Stimulated activated CD8-positive, alpha-beta memory T cell treated with anti-CD3 and anti-CD28 coated beads, Interleukin-7, amount 100 ng/mL, for 4 hours (primary cell): ENCODE results near the gene NOX3.
"Not testable (repeated sequence)": the region's sequence is repeated elsewhere in the genome, so short reads cannot be mapped to it uniquely, and the experiment has no call there.

ENCODE experiments used
- DNase-seq, 2 donors: peaks; one replicate each; pipeline ENCODE4 v3.0.0-alpha.2; 2020; ENCODE audit warnings: low read depth in 2 of 2

The NOX3 gene, protein sequence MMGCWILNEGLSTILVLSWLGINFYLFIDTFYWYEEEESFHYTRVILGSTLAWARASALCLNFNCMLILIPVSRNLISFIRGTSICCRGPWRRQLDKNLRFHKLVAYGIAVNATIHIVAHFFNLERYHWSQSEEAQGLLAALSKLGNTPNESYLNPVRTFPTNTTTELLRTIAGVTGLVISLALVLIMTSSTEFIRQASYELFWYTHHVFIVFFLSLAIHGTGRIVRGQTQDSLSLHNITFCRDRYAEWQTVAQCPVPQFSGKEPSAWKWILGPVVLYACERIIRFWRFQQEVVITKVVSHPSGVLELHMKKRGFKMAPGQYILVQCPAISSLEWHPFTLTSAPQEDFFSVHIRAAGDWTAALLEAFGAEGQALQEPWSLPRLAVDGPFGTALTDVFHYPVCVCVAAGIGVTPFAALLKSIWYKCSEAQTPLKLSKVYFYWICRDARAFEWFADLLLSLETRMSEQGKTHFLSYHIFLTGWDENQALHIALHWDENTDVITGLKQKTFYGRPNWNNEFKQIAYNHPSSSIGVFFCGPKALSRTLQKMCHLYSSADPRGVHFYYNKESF

DNA sequence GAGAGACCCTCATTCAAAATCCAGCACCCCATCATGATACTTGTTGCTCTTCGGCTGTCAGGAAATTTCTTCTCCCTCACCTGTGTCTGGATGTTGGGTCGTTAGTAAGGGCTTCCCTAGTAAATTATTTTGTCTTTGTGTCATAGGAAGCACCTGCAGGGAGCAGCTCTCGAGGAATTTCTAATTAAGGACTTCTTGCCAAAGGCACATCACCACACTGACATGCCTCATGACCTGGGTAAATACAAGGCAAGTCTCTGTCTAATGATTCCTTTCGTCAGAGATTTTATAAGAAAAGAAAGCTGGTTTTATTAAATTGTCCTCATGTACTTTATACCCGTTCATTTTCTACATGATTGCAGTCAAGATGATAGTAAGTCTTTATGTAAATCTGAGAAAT lies at the start of gene NOX3:
Gene NOX3 (minus strand): TSS at position 74 of the 400 bp plus-strand sequence. CDS start 39 bp downstream, at position 35.
- no peak for DNase-seq

DNA sequence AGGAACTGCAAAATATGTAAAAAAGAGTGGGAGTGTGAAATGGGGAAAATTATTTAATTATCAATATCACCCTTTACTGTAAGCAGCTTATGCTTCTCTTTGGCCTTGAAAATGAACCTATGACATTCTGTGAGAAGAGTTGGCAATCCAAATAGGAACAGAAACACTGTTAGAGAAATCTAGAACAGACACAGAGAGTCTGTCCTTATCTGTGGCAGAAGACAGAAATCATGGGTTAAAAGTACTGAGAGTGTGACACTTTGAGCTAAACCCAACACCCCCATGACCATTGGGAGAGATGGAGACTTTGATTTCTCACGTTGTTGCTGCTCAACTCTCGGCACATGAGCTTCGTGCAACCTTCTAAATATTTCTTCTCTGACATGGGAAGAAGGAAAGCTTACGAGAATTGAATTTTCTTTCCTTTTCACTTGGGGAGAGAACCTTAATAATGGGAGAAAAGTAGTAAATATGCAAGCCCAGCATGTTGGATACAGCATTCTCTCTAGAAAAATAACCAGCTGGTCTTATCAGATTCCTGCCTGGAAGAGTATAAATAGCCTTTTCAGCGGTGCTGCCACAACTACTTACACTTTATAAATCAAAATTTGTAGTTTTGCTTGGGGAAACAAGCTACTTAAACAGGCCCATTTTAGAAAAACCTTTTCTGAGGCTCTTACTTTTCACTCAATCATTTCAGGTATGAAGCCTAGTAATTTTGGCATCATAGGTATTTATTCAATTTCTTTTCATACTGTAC lies 49.4 kb upstream of the NOX3 start:
- no peak for DNase-seq

DNA sequence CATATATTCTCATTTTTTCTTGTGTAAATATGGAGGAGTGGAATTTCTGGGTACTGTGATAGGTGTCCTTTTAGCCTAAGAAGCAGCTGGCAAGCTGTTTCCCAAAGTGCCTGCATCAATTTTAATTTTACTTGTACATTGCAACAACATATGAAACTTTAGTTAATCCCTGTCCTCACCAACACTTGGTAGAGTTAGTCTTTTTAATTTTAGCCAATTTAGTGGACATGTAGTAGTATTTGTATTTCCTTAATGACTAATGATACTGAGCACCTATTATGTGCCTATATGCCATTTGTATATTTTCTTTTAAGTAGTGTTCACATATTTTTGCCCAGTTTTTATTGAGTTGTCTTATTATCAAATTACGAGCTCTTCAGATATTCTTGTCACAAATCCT lies 46.8 kb upstream of the NOX3 start:
- DNase-seq = no peak

DNA sequence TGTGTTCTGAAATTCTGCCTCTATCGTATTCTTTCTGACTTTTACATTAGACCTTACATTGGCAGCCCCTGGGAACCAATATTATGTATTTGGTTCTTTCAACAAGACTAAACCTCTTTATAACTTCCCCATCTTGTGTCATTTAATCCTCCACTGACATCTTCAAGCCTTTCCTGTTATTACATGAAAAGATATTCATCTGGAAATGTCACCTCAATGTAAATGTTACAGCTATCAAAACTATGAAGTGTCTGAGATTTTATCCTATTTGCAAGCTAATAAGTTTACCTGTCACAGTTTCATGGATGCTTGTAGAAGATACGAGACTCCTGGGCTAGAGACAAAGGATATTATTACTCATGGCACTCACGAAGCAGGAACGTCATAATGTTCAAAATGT lies 43.9 kb upstream of the NOX3 start:
- no peak for DNase-seq

DNA sequence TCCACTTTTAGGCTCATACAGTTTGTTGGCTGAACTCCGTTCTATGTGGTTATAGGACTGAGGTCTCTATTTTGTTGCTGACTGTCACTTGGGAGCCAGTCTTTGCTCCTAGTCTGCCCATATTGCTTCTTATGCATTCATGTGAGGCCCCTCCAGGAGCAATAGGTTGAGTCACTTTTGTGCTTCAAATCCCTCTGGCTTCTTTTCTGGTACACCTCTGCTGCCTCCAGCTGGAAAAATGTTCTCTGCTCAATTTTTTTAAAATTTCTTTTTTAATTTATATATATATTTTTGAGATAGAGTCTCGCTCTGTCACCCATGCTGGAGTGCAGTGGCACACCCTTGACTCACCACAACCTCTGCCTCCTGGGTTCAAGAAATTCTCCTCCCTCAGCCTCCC lies 42.7 kb upstream of the NOX3 start:
- DNase-seq = no peak

DNA sequence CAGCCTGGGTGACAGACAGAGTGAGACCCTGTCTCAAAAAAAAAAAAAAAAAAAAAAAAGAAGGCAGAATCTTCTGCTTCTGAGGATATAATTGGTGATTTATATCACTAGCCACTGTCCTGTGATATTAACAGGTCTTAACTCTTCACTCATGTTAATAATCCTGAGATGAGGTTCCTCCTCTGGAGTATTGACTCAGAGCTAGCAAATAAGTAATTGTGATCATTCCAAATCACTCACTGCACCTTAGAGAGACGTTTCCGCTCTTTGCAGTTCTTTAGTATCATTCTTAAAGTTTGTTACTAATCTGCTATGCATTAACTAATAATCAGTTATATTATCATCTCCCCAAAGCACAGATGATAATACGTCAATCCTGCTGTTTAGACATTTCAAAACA lies 41.6 kb upstream of the NOX3 start:
- no peak for DNase-seq

DNA sequence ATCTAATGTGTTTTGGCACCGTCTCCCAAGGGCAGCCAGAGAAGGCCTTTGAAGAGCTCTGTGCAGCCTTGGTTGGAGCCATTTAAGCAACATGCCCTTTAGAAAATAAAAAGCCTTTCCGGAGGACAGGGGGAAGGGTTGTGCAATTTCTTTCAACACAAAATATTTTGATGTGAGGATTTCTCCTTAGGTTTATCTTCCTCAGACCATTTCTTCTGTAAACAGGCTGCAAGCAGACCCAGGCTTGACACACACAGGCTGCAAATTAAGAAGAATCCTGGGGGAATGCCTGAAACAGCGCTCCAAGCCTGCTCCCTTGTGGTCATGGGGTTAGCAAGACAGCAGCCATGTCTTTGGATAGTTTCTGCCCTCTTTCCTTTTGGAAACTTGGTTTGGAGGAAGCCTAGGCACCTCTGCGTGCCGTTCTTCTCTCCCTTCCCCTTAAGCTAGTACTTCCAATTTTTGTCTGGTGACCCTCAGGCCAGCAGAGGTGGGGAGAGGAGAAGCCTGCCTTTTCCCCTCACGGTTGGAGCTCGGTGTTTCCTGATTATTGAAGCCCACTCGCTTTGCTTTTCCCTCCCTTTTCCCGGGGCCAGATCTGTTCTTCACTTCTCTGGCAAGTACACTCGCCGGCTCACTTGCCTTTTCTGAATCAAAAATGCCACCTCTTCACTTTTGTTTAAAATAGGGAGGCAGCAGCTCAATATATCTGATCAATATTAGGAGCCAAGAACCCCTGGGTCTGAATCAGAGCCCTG lies 39.6 kb upstream of the NOX3 start:
- no peak for DNase-seq

DNA sequence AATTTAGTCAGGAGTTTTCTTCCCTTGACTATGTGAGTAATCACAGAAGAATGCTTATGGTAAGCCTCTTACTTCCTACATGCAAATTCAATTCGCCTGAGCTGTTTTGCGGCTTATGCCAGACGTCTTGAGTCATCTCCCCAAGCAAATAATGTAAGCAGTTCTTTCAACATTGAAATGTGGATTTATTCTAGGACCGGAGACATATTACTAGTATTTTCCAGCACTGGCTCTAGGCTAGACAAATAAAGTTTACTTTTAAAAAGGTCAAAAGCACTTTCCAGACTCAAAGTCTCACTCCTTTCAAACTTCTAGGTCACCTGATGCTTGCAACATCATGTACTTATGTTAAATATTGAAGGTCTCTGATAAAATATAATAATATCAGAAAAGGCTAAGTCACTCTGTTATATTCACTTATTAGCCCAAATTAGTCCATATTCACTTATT lies 38.1 kb upstream of the NOX3 start:
- no peak for DNase-seq

DNA sequence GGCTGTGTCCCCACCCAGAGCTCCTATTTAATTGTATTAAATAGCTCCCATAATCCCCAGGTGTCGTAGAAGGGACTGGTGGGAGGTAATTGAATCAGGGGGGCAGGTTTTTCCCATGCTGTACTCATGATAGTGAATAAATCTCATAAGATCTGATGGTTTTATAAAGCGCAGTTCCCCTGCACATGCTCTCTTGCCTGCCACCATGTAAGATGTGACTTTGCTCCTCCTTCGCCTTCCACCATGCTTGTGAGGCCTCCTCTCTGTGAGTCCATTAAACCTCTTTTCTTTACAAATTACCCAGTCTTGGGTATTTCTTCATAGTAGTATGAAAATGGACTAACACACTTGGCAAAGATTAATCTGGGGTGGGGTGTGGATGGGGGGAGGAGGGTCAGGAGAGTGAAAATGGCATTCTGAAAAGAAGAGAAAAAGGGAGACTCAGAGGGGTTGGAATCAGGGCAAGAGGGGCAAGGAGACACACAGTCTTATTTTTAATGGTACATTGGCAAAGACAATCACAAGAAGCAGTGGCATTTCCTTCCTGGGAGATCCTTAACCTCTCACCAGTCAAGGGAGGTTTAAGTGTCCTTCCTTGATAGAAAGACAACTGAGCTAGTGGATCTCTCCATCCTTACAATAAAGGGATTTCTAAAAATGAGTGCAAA lies 37.5 kb upstream of the NOX3 start:
- DNase-seq = no peak

DNA sequence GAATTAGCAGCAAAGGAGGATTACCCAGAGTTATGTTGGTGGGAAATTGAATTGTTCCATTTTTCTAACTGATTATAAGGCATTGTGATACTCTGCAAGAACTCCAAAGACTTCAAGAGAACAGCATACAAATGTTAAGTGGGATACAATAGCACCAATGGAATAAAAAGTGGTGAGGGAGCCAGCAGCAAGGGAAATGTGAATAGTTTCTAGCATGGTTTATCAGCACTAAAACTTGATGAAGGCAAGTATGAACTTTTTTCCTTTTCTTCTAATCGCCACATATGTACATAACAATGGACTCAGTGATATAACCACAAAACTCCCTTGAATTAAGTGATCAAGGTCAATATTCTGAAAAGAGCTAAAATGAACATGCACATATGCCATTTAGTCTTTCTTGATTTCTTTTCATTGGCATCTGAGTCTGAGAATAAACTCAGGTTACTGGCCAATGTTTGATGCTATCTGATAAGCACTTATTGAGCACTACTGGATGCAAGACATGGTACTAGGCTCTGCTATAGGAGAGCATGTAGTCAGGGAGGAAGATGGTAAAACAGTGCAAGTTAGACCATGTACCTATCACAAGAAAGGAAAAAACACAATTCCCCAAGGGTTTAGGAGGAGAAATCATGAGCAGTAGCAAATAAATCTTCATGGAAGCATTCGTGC lies 36.6 kb upstream of the NOX3 start:
- DNase-seq = no peak

DNA sequence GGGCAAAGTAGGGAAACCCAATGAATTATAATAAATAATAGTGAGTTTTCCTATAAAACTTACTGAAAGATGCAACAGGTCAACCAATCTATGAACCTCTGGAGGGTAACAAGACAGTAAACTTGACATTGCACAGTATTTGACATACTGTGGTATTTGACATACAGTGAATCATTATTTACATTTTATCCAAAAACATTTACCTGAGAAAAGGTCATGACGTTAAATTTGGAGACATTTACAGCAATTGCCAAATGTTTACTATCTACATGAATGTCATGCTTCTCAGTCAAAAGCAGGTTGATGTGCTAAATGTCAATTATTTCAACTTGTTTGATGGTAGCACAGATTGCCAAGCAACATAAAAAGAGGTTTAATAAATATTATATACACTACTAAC lies 35.8 kb upstream of the NOX3 start:
- DNase-seq = no peak

DNA sequence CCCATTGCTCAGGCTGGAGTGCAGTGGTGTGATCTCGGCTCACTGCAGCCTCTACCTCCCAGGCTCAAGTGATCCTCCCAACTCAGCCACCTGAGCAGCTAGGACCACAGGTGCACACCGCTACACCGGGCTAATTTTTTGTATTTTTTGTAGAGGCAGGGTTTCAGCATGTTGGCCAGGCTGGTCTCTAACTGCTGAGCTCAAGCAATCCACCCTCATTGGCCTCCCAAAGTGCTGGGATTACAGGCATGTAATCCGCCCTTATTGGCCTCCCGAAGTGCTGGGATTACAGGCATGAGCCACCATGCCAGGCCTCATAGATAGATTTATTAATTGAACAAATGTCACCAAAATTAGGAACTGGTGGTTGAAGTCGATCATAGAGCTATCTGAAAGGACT lies 32.6 kb upstream of the NOX3 start:
- DNase-seq = not testable (repeated sequence)

DNA sequence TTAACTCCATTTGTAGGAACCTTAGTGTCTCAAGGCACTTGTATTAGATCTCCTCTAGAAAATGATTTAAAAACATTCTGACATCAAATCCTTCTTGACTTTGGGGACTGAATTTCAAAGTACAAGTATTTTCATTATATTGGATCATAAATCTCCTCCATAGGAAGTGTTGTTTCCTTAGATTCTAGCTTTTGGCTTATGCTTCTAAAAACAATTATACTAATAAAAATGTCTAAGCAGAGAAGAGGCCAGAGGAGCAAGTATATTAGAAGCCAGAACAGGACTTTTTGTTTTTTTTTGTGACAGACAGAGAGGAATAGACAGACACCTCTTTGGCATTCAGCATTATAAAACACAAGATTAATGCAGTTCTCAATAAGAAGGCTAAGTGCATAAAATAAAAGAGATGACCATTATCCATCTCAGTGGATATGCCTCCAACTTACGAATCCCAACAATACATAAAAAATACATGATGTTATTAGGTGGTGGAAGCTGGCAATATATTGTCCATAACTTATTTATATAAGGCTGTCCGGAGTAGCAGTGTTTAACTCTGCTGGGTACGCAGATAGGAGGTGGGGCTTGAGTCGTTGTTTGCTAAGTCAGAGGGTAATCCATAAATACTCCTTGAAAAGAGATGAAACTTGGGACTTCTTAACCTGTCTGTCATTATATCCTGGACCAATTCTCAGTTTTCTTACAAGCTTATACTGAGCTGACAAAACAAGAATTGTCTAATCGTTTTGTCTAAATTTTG lies 31.9 kb upstream of the NOX3 start:
- DNase-seq = no peak

DNA sequence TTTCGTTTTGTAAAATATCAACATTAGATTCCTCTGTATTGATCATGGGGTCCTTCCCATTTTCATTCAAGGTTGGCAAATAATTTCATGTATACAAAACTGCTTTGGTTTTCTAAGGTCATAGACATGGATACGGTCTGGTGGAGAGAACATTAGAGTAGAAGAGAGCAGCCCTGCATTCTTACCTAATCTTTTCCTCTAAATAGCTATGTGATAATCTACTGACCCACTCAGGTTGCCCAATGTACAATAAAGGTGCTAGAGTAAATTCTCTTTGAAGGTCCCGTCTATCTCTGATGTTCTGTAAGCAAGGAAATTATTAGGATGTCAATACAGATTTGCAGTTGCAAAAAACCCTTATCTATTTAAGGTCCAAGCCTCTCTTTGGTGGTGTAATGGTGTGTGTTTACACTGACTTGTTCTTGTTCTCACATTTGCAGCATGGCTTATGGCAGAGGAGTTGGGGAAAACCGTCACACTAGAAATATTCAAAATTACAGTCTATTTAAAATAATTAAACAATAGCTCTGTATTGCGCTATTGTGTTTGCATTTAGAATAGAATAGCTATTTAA lies 31.2 kb upstream of the NOX3 start:
- DNase-seq = no peak

DNA sequence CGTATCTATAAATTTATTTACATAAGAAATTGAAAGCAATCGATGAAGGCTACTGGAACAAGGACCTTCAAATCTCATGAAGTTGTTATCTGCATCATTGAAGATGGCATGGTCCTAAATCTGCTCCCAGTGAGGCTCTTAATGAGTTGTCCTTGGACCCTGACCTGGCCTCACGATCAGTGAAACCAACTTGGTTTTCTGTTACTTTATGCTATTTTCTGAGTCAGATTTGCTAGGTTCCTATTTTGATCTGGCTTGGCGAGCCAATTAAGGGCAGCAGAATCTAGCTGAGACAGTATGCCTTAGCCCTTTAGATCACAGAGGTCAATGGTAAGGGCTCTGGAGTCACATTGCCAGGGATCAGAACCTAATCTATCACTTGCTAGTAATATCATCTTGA lies 30.1 kb upstream of the NOX3 start:
- DNase-seq = no peak

DNA sequence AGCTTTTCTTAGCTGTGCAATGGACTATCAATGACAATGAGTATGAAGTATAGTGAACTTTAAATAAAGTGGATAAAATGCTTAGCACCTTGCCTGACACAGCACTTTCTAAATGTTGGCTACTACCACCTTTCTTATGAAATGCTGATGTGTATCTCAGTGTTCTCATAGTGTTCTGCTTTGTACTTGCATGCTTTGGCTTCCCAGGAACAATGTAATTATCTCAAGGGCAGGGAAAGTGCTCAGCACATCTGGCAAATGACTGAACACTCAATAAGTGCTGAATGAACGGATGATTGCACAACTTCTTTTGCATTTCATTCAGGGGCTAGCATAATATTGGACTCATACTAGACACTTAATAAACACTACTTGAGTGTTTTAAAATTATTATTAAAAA lies 28.2 kb upstream of the NOX3 start:
- DNase-seq = no peak

DNA sequence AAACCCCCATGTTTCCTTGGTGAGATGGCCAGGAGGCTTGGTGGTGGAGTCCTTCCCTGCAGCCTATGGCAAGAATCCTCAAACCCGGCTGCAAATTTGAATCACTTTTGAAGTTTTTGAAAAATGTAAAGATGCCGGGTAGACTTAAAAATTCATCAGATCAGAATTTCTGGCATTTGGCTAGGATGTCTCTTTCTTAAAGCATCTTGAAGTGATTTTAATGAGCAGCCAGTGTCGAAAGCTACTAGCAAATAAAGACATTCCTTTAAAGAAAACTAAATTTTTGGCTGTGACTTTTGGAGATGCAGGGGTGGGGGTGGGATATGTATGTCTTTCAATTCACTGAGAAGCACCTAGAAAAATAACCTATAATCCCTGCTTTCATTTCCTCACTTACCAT lies 25.6 kb upstream of the NOX3 start:
- no peak for DNase-seq

DNA sequence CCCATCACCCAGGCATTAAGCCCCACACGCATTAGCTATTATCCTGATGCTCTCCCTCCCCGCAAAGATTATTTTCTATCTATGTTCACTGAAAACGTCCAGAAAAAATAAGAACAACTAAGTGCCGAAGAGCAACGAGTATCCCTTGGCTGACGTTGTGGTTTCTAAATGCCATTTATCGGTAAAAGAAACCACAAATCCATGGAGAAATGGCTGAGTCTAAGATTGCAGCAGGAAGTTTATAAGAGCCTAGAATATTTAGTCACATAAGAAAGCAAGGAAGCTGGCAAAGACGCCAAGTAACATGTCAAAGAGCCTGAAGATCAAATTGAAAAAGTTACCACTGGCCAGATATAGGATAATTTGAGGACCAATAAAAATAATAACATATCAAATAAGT lies 18.1 kb upstream of the NOX3 start:
- no peak for DNase-seq

DNA sequence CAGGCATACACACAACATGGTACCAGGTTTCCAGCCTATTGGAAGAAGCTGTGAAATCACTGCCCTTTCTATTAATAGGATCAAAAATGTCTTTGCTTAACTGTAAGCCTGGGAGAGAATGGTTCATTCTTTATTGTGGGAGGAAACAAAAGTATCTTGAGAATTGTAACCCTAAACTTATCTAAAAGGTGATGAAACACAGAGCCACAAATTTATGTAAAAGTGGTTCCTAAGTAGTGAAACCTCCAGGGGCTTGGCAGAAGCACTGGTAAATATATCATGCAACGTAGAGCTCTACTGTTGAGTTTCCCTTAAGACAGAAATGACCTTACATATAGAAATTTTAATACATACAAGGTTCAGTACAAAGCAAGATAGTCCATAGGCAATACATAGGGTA lies 17.2 kb upstream of the NOX3 start:
- DNase-seq = no peak
